CD14-positive monocyte (primary cell): Measurements from ENCODE around the gene SCUBE2. TPM values are rescaled to one million over a fixed set of nuclear protein-coding genes. Genes with fewer than 3 reads are reported as not detected.
"Not testable (repeated sequence)": the region's sequence is repeated elsewhere in the genome, so short reads cannot be mapped to it uniquely, and the experiment has no call there.

Experiments used
- DNase-seq, 3 donors: peaks; one replicate each; pipeline ENCODE4 v3.0.0-alpha.2; 2011 to 2022
- H2AFZ ChIP-seq: 2 replicates; pipeline ENCODE4 v1.6.0; 2012; ENCODE audit warnings: mild to moderate bottlenecking, low read depth, low read length, inconsistent platforms; ENCODE audit not compliant: insufficient read depth, poor library complexity, severe bottlenecking
- H3K27ac ChIP-seq, 2 donors: 1 replicate in 1 of 2; 2 replicates in 1 of 2; pipeline ENCODE4 v1.5.1; 2012 to 2013; ENCODE audit warnings: low read length in 2 of 2, control low read depth in 1 of 2, inconsistent platforms in 1 of 2, low read depth in 1 of 2, mild to moderate bottlenecking in 1 of 2
- H3K27me3 ChIP-seq, 2 donors: one replicate each; pipeline versions ENCODE4 v1.6.0 to v1.6.1; 2011 to 2013; ENCODE audit warnings: low read length in 2 of 2; ENCODE audit not compliant: control insufficient read depth in 2 of 2, insufficient read depth in 2 of 2
- H3K36me3 ChIP-seq, 2 donors: replicated peaks in 1 of 2; 1 replicate in 1 of 2; 2 replicates in 1 of 2; pipeline versions ENCODE4 v1.5.1 to v1.6.1; 2012 to 2013; ENCODE audit warnings: low read length in 2 of 2, control low read depth in 1 of 2, inconsistent platforms in 1 of 2, mild to moderate bottlenecking in 1 of 2; ENCODE audit not compliant: insufficient read depth in 2 of 2, control insufficient read depth in 1 of 2
- H3K4me1 ChIP-seq, 2 donors: 1 replicate in 1 of 2; 2 replicates in 1 of 2; pipeline versions ENCODE4 v1.5.1 to v1.6.1; 2012 to 2013; ENCODE audit warnings: low read length in 2 of 2, control low read depth in 1 of 2, inconsistent platforms in 1 of 2, mild to moderate bottlenecking in 1 of 2, moderate library complexity in 1 of 2; ENCODE audit not compliant: insufficient read depth in 2 of 2, control insufficient read depth in 1 of 2
- H3K4me2 ChIP-seq: replicated peaks from 2 replicates; pipeline ENCODE3; 2012; ENCODE audit warnings: low read length, moderate library complexity, mild to moderate bottlenecking; ENCODE audit not compliant: poor library complexity, severe bottlenecking; ENCODE audit errors: extremely low read depth
- H3K4me3 ChIP-seq, 3 experiments: fragments of 200-600 bp in 1 of 3; sonication (generic) in 1 of 3; replicated peaks in 1 of 3; 1 replicate in 2 of 3; 2 replicates in 1 of 3; pipeline ENCODE4 v1.5.1; 2011 to 2013; ENCODE audit warnings: low read length in 3 of 3, mild to moderate bottlenecking in 3 of 3, control low read depth in 2 of 3, low read depth in 2 of 3, inconsistent platforms in 1 of 3, moderate library complexity in 1 of 3
- H3K79me2 ChIP-seq: 2 replicates; pipeline ENCODE4 v1.6.0; 2012; ENCODE audit warnings: mild to moderate bottlenecking, control low read depth, inconsistent platforms, low read length, moderate library complexity; ENCODE audit not compliant: insufficient read depth
- H3K9ac ChIP-seq: 2 replicates; pipeline ENCODE4 v1.6.0; 2017; ENCODE audit warnings: low read length, mild to moderate bottlenecking; ENCODE audit not compliant: insufficient read depth, poor library complexity, severe bottlenecking
- H3K9me3 ChIP-seq, 2 donors: replicated peaks in 1 of 2; 1 replicate in 1 of 2; 2 replicates in 1 of 2; pipeline versions ENCODE4 v1.5.1 to v1.6.1; 2012 to 2013; ENCODE audit warnings: low read length in 2 of 2, control low read depth in 1 of 2; ENCODE audit not compliant: control insufficient read depth in 1 of 2, insufficient read depth in 1 of 2
- H4K20me1 ChIP-seq: 2 replicates; pipeline ENCODE4 v1.6.0; 2012; ENCODE audit warnings: mild to moderate bottlenecking, low read length, control low read depth, moderate library complexity; ENCODE audit not compliant: insufficient read depth
- H3K27ac Mint-ChIP-seq, 7 donors: one replicate each; pipeline ENCODE4 v1.8.0; 2020; ENCODE audit warnings: mild to moderate bottlenecking in 7 of 7, mixed read lengths in 7 of 7, moderate library complexity in 6 of 7, inconsistent platforms in 2 of 7
- H3K27me3 Mint-ChIP-seq, 3 donors: one replicate each; pipeline ENCODE4 v1.8.0; 2021 to 2022; ENCODE audit warnings: low read depth in 3 of 3, mild to moderate bottlenecking in 3 of 3, mixed read lengths in 3 of 3, moderate library complexity in 3 of 3, inconsistent platforms in 1 of 3
- H3K36me3 Mint-ChIP-seq, 2 donors: one replicate each; pipeline ENCODE4 v1.8.0; 2020; ENCODE audit warnings: mixed read lengths in 2 of 2, inconsistent platforms in 1 of 2, mild to moderate bottlenecking in 1 of 2
- H3K4me1 Mint-ChIP-seq: one replicate; pipeline ENCODE4 v1.8.0; 2020; ENCODE audit warnings: mild to moderate bottlenecking, mixed read lengths
- H3K4me3 Mint-ChIP-seq, 2 donors: one replicate each; pipeline ENCODE4 v1.8.0; 2020; ENCODE audit warnings: mild to moderate bottlenecking in 2 of 2, mixed read lengths in 2 of 2, moderate library complexity in 1 of 2
- H3K9me3 Mint-ChIP-seq, 7 donors: one replicate each; pipeline ENCODE4 v1.8.0; 2020 to 2022; ENCODE audit warnings: mixed read lengths in 7 of 7, mild to moderate bottlenecking in 6 of 7, moderate library complexity in 6 of 7, inconsistent platforms in 2 of 7
- CTCF ChIP-seq: fragments of 200-600 bp; IDR thresholded peaks from one replicate; pipeline ENCODE4 v1.8.0; 2022; ENCODE audit warnings: antibody characterized with exemption, mild to moderate bottlenecking
- WGBS: methylation state at CpG from one replicate; pipeline ENCODE4 v1.1.5; 2013; ENCODE audit warnings: missing lambda C conversion rate; ENCODE audit not compliant: insufficient coverage; 5-methylcytosine and 5-hydroxymethylcytosine counted together
- intact Hi-C, 2 donors: fragments of 100-400 bp; cut with micrococcal nuclease; formaldehyde crosslinking; loops; one replicate each; pipeline versions ENCODE4 v1.15.0 to v1.15.1; 2023
- polyA plus RNA-seq, 3 donors: library from polyadenylated mRNA; depleted of rRNA in 1 of 3; unstranded in 2 of 3; stranded (reverse) in 1 of 3; fragments of 300-500 nt in 2 of 3; fragments of >200 nt in 1 of 3; fragmentation: Illumina TruSeq in 2 of 3; gene quantifications; 1 replicate in 2 of 3; 2 replicates in 1 of 3; pipeline ENCODE4 v1.2.3, GENCODE V29; 2012 to 2021

Gene SCUBE2
- polyA plus RNA-seq, 3 donors: 0.21 to 0.36 TPM; not detected in 1

- Mint-ChIP-seq H3K27ac (no peak overlapping the region), H3K27me3 (peaks cover 0 to 2% (median 0%) of the 10 kb centered on the region in 3 donors), H3K4me1 (peaks cover 19% of the 10 kb centered on the region), H3K9me3 (peaks cover 0 to 1% (median 0%) of the 10 kb centered on the region in 7 donors), H3K36me3 (no peaks in the 10 kb centered on the region), H3K4me3 (no peak overlapping the region)
- Histone ChIP-seq H3K36me3 (no peaks in the 10 kb centered on the region), H3K9ac (no peak overlapping the region), H3K27me3 (no peaks in the 10 kb centered on the region), H3K79me2 (no peaks in the 10 kb centered on the region), H4K20me1 (no peaks in the 10 kb centered on the region), H2AFZ (no peak overlapping the region), H3K9me3 (no peaks in the 10 kb centered on the region), H3K27ac (no peak overlapping the region), H3K4me2 (no peak overlapping the region), H3K4me3 (no peak overlapping the region), H3K4me1 (peaks cover 9 to 12% of the 10 kb centered on the region in 2 donors)
- no peak for TF ChIP-seq CTCF
- intact Hi-C loops: no loop called here
- no CpG with 5 or more reads among the region's 3 CpGs for WGBS
- no peak for DNase-seq
Measured at GRCh38 chr11:8988329-8989234, 102.8 kb downstream of the SCUBE2 start.

- Histone ChIP-seq H3K4me3 (no peak overlapping the region), H3K9me3 (no peaks in the 10 kb centered on the region), H3K79me2 (no peaks in the 10 kb centered on the region), H2AFZ (no peak overlapping the region), H3K27ac (no peak overlapping the region), H3K36me3 (no peaks in the 10 kb centered on the region), H4K20me1 (no peaks in the 10 kb centered on the region), H3K27me3 (no peaks in the 10 kb centered on the region), H3K4me1 (peaks cover 9 to 12% of the 10 kb centered on the region in 2 donors), H3K9ac (no peak overlapping the region), H3K4me2 (no peak overlapping the region)
- TF ChIP-seq CTCF: no peak
- Mint-ChIP-seq H3K4me1 (peaks cover 19% of the 10 kb centered on the region), H3K27me3 (peaks cover 0 to 2% (median 0%) of the 10 kb centered on the region in 3 donors), H3K4me3 (no peak overlapping the region), H3K27ac (no peak overlapping the region), H3K9me3 (peaks cover 0 to 1% (median 0%) of the 10 kb centered on the region in 7 donors), H3K36me3 (peaks cover 0 to 3% of the 10 kb centered on the region in 2 donors)
- intact Hi-C loops: no loop called here
- no peak for DNase-seq
- no CpG with 5 or more reads among the region's 2 CpGs for WGBS
Measured at GRCh38 chr11:8987446-8987845, 104.0 kb downstream of the SCUBE2 start.

GRCh38 chr11:8986772-8987171, 104.6 kb downstream of the SCUBE2 start:
- H3K36me3 ChIP-seq, H3K79me2 ChIP-seq, H4K20me1 ChIP-seq, intact Hi-C loops, H3K9ac ChIP-seq, H3K9me3 Mint-ChIP-seq, DNase-seq, H2AFZ ChIP-seq, H3K4me3 Mint-ChIP-seq, H3K27ac Mint-ChIP-seq, H3K9me3 ChIP-seq, H3K27me3 ChIP-seq, H3K27ac ChIP-seq, H3K4me3 ChIP-seq, H3K36me3 Mint-ChIP-seq, H3K27me3 Mint-ChIP-seq, H3K4me2 ChIP-seq: not testable (repeated sequence)
- peaks cover 19% of the 10 kb centered on the region for H3K4me1 Mint-ChIP-seq
- 100% methylated on average over 5 of the region's 6 CpGs for WGBS
- peaks cover 9 to 12% of the 10 kb centered on the region in 2 donors for H3K4me1 ChIP-seq
